Retinal pigment epithelial cell (primary cell): ENCODE data around the gene EMC6.

Experiments
- DNase-seq: peaks from one replicate; pipeline ENCODE4 v3.0.0-alpha.2; 2010; ENCODE audit warnings: low read depth
- H3K4me3 ChIP-seq: 2 replicates; pipeline ENCODE4 v1.5.1; 2011; ENCODE audit warnings: mild to moderate bottlenecking, low read length, control low read depth, moderate library complexity
- TF ChIP-seq, protein P1 (sequence below): conservative IDR thresholded peaks from 2 replicates; pipeline ENCODE4 v1.5.1; 2011; ENCODE audit warnings: low read depth, low read length, control low read depth, inconsistent platforms

Gene EMC6

DNA sequence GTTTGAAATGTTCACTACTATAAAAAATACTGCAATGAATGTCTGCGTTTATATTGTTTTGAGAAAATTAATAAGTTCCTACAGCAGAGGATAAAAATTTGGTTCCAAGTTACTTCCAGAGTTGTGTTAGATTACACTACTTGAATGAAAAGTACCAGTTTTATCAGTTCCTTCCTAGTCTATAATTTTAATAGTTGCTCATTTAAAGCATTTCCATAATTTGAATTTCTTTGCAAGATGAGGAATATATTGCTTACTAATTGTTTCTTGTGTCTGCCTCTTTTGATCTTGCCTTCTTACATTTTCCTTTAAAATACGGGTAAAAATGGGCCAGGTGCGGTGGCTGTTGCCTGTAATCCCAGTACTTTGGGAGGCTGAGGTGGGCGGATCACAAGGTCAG is 4.0 kb downstream of the EMC6 start:
- H3K4me3 ChIP-seq: no peak overlapping the region
- TF ChIP-seq, protein P1, sequence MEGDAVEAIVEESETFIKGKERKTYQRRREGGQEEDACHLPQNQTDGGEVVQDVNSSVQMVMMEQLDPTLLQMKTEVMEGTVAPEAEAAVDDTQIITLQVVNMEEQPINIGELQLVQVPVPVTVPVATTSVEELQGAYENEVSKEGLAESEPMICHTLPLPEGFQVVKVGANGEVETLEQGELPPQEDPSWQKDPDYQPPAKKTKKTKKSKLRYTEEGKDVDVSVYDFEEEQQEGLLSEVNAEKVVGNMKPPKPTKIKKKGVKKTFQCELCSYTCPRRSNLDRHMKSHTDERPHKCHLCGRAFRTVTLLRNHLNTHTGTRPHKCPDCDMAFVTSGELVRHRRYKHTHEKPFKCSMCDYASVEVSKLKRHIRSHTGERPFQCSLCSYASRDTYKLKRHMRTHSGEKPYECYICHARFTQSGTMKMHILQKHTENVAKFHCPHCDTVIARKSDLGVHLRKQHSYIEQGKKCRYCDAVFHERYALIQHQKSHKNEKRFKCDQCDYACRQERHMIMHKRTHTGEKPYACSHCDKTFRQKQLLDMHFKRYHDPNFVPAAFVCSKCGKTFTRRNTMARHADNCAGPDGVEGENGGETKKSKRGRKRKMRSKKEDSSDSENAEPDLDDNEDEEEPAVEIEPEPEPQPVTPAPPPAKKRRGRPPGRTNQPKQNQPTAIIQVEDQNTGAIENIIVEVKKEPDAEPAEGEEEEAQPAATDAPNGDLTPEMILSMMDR: no peak

DNA sequence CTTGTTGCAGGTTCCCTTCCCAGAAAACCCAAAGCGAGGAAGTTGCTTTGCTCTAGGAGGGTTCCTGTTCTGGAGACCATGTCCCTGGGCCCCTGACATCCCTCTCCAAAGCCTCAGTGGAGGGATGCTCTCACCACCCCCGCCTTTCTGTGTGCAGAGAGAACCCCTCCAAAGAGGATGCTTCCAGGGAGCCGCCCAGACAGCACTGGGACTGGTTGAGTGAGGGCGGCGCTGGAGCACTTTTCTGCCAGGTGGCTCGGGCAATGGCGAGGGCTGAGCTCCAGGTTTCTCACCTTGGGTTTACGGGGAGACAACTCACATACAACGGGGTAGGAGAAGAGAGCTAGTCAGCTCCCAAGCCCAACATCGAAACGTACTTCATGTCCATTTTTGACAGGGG is 7.3 kb downstream of the EMC6 start:
- DNase-seq: no peak
- no peak overlapping the region for H3K4me3 ChIP-seq
- TF ChIP-seq, protein P1: no peak

More for the DNA sequence above, 4.0 kb downstream of the EMC6 start:
- DNase-seq: no peak

DNA sequence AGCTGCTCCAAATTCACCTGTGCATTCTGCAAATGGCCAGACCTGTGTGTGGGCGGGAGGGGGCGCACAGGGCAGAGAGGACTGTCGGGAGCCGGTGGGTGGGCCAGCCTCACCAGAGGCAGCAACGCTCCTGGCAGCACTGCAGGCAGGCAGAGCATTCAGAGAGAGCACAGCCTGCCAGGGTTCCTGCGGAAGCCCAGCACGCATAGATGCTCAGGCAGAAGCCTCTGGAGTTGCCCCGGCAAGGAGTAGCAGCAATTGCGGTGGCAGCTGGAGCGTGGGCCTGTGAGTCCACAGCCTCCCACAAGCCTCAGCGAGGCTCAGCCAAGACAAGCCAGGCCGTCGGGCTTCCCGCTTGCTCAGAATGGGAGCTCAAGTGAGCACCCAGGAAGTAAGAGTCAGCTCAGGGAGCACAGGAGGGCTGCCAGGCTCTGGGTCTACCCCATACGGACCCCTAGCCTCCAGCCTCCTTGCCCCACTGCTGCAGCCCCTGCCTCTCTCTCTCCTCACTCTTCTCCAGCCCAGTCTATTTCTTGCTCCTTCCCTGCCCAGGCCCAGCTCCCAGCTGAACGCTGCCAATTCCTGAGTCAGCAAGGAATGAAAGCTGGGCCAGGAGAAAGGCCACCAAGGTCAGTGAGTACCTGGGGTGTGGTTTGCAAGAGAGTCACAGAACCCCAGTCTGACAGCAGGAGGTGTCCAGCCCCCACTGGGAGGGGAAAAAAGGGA is 9.6 kb downstream of the EMC6 start:
- no peak for DNase-seq
- no peak overlapping the region for H3K4me3 ChIP-seq
- TF ChIP-seq, protein P1: no peak

DNA sequence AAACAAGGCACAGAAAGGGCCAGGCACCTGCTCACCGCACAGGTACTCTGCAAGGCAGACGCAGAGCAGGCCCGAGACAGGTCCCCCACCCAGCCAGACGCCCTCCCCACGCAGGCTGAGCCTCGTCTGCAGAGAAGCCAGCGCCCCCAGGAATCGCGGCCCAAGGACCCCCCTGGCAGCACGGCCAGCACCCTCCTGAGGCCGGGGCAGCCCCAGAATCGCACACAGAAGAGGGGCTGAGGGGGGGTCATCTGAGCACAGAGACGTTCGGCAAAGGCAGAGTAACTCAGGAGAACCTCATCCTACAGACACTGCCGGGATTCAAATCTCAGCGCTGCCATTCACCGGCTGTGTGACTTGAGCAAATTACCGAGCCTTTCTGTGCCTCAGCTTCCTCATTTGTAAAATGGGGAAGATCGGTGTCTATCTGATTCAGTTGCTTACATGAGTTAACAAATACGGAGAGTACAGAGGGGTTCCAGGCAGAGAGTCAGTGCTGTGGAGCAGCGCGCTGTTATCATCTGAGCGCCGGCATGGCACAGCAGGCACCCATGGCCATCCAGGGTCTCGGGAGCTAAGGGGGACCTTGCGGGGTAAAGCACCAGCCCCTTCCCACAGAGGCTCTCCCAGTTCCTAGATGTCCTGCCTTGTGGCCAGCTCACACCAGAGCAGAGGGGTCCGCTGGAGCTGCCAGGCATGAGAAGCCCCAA is 10.4 kb downstream of the EMC6 start:
- TF ChIP-seq, protein P1: no peak
- no peak overlapping the region for H3K4me3 ChIP-seq
- no peak for DNase-seq

- TF ChIP-seq, protein P1: no peak
- DNase-seq: no peak
- no peak overlapping the region for H3K4me3 ChIP-seq
Measured at GRCh38 chr17:3679531-3680126, 11.0 kb downstream of the EMC6 start.

GRCh38 chr17:3681057-3681456 is 12.4 kb downstream of the EMC6 start:
- TF ChIP-seq, protein P1: no peak
- no peak overlapping the region for H3K4me3 ChIP-seq
- no peak for DNase-seq
